ENCODE data around the gene UNC79. TPM values are rescaled to one million over a fixed set of nuclear protein-coding genes. Genes with fewer than 3 reads are reported as not detected.

The UNC79 gene
- total RNA-seq, 1 donor from 2014 or later, result 0.13 TPM

DNA sequence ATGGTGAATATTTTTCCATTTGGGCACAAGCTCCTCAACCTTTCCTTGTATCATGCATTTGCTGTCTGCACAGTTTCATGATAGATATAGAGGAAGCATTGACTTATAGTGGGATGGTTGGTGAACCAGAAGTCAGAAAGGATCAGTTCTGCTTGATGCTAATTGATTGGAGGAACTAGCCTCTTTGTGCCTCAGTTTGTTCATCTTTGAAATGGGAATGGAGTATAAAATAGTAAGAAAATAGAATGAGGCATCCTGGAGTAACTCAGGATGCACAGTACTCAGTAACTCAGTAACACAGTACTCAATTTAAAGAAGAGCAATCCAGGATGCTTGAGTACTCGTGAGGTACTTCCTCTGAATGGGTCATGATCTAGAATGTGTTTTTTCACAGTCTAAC, 109.5 kb downstream of the UNC79 start:
- Mint-ChIP-seq H3K36me3 (ENCODE audit: low read depth) (no peaks in the 10 kb centered on the region), H3K27ac (no peak overlapping the region), H3K4me3 (no peak overlapping the region), H3K9me3 (no peaks in the 10 kb centered on the region), H3K4me1 (no peaks in the 10 kb centered on the region), H3K27me3 (peaks cover 6% of the 10 kb centered on the region)
- ChIA-PET CTCF (interaction anchor here (0.8 to 1.4 kb wide), 2 partner anchors 14 to 332 kb away, joined by 3 read pairs; no protein-coding TSS in a partner anchor), POLR2A (no interaction called here)
- ATAC-seq (ENCODE audit: low read depth) (no peak), DNase-seq (no peak)
- intact Hi-C loops (cut with micrococcal nuclease), result loop anchor here (5.0 to 10.0 kb wide), 2 partner anchors 77 to 585 kb away; no protein-coding TSS in a partner anchor
- TF ChIP-seq, protein P1, sequence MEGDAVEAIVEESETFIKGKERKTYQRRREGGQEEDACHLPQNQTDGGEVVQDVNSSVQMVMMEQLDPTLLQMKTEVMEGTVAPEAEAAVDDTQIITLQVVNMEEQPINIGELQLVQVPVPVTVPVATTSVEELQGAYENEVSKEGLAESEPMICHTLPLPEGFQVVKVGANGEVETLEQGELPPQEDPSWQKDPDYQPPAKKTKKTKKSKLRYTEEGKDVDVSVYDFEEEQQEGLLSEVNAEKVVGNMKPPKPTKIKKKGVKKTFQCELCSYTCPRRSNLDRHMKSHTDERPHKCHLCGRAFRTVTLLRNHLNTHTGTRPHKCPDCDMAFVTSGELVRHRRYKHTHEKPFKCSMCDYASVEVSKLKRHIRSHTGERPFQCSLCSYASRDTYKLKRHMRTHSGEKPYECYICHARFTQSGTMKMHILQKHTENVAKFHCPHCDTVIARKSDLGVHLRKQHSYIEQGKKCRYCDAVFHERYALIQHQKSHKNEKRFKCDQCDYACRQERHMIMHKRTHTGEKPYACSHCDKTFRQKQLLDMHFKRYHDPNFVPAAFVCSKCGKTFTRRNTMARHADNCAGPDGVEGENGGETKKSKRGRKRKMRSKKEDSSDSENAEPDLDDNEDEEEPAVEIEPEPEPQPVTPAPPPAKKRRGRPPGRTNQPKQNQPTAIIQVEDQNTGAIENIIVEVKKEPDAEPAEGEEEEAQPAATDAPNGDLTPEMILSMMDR (IDR thresholded peaks at IDR 0.05), result no peak

- POLR2A ChIA-PET, result no interaction called here
- H3K27ac Mint-ChIP-seq, result no peak overlapping the region
Measured at GRCh38 chr14:93543766-93544165, 113.0 kb downstream of the UNC79 start.

GRCh38 chr14:93544212-93544611, 113.5 kb downstream of the UNC79 start:
- POLR2A ChIA-PET, result no interaction called here
- Mint-ChIP-seq H3K27me3 (peaks cover 6% of the 10 kb centered on the region), H3K9me3 (no peaks in the 10 kb centered on the region), H3K27ac (no peak overlapping the region), H3K36me3 (ENCODE audit: low read depth) (no peaks in the 10 kb centered on the region), H3K4me1 (peaks cover 9% of the 10 kb centered on the region), H3K4me3 (no peak overlapping the region)
- intact Hi-C loops (cut with micrococcal nuclease), result loop anchor here (2.0 to 10.0 kb wide), 4 partner anchors 73 to 589 kb away; no protein-coding TSS in a partner anchor
- CTCF ChIA-PET, result interaction anchor here (1.1 kb wide), 1 partner anchor 337 kb away, joined by 4 read pairs; the partner anchor contains the start of genes GON7 and UBR7
- TF ChIP-seq, protein P1 (IDR thresholded peaks at IDR 0.05), result no peak
- DNase-seq, result no peak
- ATAC-seq (ENCODE audit: low read depth), result no peak

More at GRCh38 chr14:93543766-93544165, 113.0 kb downstream of the UNC79 start:
- H3K4me1 Mint-ChIP-seq, result peaks cover 9% of the 10 kb centered on the region
- no peak overlapping the region for H3K4me3 Mint-ChIP-seq
- DNase-seq, result no peak
- H3K9me3 Mint-ChIP-seq, result no peaks in the 10 kb centered on the region
- peaks cover 6% of the 10 kb centered on the region for H3K27me3 Mint-ChIP-seq
- no peaks in the 10 kb centered on the region for H3K36me3 Mint-ChIP-seq (ENCODE audit: low read depth)
- TF ChIP-seq, protein P1 (IDR thresholded peaks at IDR 0.05), result no peak
- CTCF ChIA-PET, result interaction anchor here (1.1 to 1.4 kb wide), 3 partner anchors 308 to 337 kb away, joined by 4 to 6 read pairs (median 4); partner anchors contain the start of genes GON7 and UBR7
- intact Hi-C loops (cut with micrococcal nuclease), result loop anchor here (1.0 to 10.0 kb wide), 5 partner anchors 74 to 589 kb away; partner anchors contain the start of genes GON7 and UBR7
- no peak for ATAC-seq (ENCODE audit: low read depth)

- Mint-ChIP-seq H3K4me1 (peaks cover 12% of the 10 kb centered on the region), H3K4me3 (no peak overlapping the region), H3K36me3 (ENCODE audit: low read depth) (no peaks in the 10 kb centered on the region), H3K9me3 (no peaks in the 10 kb centered on the region), H3K27me3 (peaks cover 6% of the 10 kb centered on the region), H3K27ac (no peak overlapping the region)
- no peak for DNase-seq
- intact Hi-C loops (cut with micrococcal nuclease), result loop anchor here (10.0 kb wide), 1 partner anchor 592 kb away; no protein-coding TSS in a partner anchor
- ATAC-seq (ENCODE audit: low read depth), result no peak
- ChIA-PET POLR2A (no interaction called here), CTCF (interaction anchor here (1.1 to 1.3 kb wide), 2 partner anchors 312 to 433 kb away, joined by 4 read pairs; no protein-coding TSS in a partner anchor)
- TF ChIP-seq, protein P1 (IDR thresholded peaks at IDR 0.05), result no peak
Measured at GRCh38 chr14:93546642-93547041, 115.9 kb downstream of the UNC79 start.

- Mint-ChIP-seq H3K27me3 (peaks cover 7% of the 10 kb centered on the region), H3K4me1 (peaks cover 12% of the 10 kb centered on the region), H3K9me3 (no peaks in the 10 kb centered on the region), H3K27ac (no peak overlapping the region), H3K36me3 (ENCODE audit: low read depth) (no peaks in the 10 kb centered on the region), H3K4me3 (no peak overlapping the region)
- ATAC-seq (ENCODE audit: low read depth) (no peak), DNase-seq (no peak)
- TF ChIP-seq, protein P1 (IDR thresholded peaks at IDR 0.05), result no peak
- intact Hi-C loops (cut with micrococcal nuclease), result loop anchor here (10.0 kb wide), 1 partner anchor 593 kb away; no protein-coding TSS in a partner anchor
- POLR2A ChIA-PET, result no interaction called here
- CTCF ChIA-PET, result no interaction called here
Measured at GRCh38 chr14:93548102-93548843, 117.5 kb downstream of the UNC79 start.

Data from activated B cell treated with CpG ODN at 0.5 μM for 24 hours (primary cell).